HepG2 (cell line): ENCODE data around the gene NBEAL1. TPM values are rescaled to one million over a fixed set of nuclear protein-coding genes. Genes with fewer than 3 reads are reported as not detected.

Experiments
- ADNP ChIP-seq: sonication (generic); formaldehyde crosslinking; IDR thresholded peaks from 2 replicates; pipeline ENCODE4 v1.4.0; 2020; ENCODE audit warnings: missing genetic modification reagents
- AKNA ChIP-seq: sonication (generic); formaldehyde crosslinking; IDR thresholded peaks from 2 replicates; pipeline ENCODE4 v1.4.0; 2020; ENCODE audit warnings: missing genetic modification reagents, borderline replicate concordance
- ARNT ChIP-seq: fragments of 450-650 bp; IDR thresholded peaks from 2 replicates; pipeline ENCODE4 v1.6.1; 2017
- ATM ChIP-seq: fragments of 450-650 bp; IDR thresholded peaks from 2 replicates; pipeline ENCODE4 v1.7.1; 2017; ENCODE audit warnings: mild to moderate bottlenecking, borderline replicate concordance
- CBX5 ChIP-seq: sonication (generic); formaldehyde crosslinking; IDR thresholded peaks from 2 replicates; pipeline ENCODE4 v1.4.0; 2020; ENCODE audit warnings: missing genetic modification reagents, borderline replicate concordance
- FOXM1 ChIP-seq: sonication (generic); formaldehyde crosslinking; IDR thresholded peaks from 2 replicates; pipeline ENCODE4 v1.5.0; 2020; ENCODE audit warnings: missing genetic modification reagents
- GLI4 ChIP-seq: sonication (generic); formaldehyde crosslinking; IDR thresholded peaks from 2 replicates; pipeline ENCODE4 v1.5.1; 2020; ENCODE audit warnings: missing genetic modification reagents, mild to moderate bottlenecking, moderate library complexity, borderline replicate concordance
- GLMP ChIP-seq: sonication (generic); formaldehyde crosslinking; IDR thresholded peaks from 2 replicates; pipeline ENCODE4 v1.9.0; 2021; ENCODE audit warnings: missing genetic modification reagents, mild to moderate bottlenecking, borderline replicate concordance
- GMEB1 ChIP-seq: sonication (generic); formaldehyde crosslinking; IDR thresholded peaks from 2 replicates; pipeline ENCODE4 v1.5.1; 2020; ENCODE audit warnings: missing genetic modification reagents, mild to moderate bottlenecking, borderline replicate concordance
- HES4 ChIP-seq: sonication (generic); formaldehyde crosslinking; IDR thresholded peaks from 2 replicates; pipeline ENCODE4 v1.9.0; 2021; ENCODE audit warnings: mild to moderate bottlenecking, missing genetic modification reagents, borderline replicate concordance
- HNRNPLL ChIP-seq: fragments of 200-400 bp; formaldehyde crosslinking; IDR thresholded peaks from 2 replicates; pipeline ENCODE4 v1.6.1; 2017; ENCODE audit warnings: mild to moderate bottlenecking, low read depth, low read length; ENCODE audit not compliant: poor library complexity, severe bottlenecking
- JDP2 ChIP-seq: sonication (generic); formaldehyde crosslinking; IDR thresholded peaks from 2 replicates; pipeline ENCODE4 v1.8.1; 2022; ENCODE audit warnings: missing genetic modification reagents, borderline replicate concordance
- TRAFD1 ChIP-seq: sonication (generic); formaldehyde crosslinking; IDR thresholded peaks from 2 replicates; pipeline ENCODE4 v1.5.1; 2020; ENCODE audit warnings: missing genetic modification reagents, mild to moderate bottlenecking, borderline replicate concordance
- ZFP36L2 ChIP-seq: sonication (generic); formaldehyde crosslinking; IDR thresholded peaks from 2 replicates; pipeline ENCODE4 v1.4.0; 2020; ENCODE audit warnings: missing genetic modification reagents
- ZNF17 ChIP-seq: sonication (generic); formaldehyde crosslinking; IDR thresholded peaks from 2 replicates; pipeline ENCODE4 v1.5.0; 2020; ENCODE audit warnings: mild to moderate bottlenecking, missing genetic modification reagents
- ZNF468 ChIP-seq: sonication (generic); formaldehyde crosslinking; IDR thresholded peaks from 2 replicates; pipeline ENCODE4 v1.8.0; 2022; ENCODE audit warnings: mild to moderate bottlenecking, moderate library complexity, missing genetic modification reagents
- ZNF503 ChIP-seq: sonication (generic); formaldehyde crosslinking; IDR thresholded peaks from 2 replicates; pipeline ENCODE4 v1.4.0; 2020; ENCODE audit warnings: missing genetic modification reagents
- ZNF564 ChIP-seq: sonication (generic); formaldehyde crosslinking; IDR thresholded peaks from 2 replicates; pipeline ENCODE4 v1.8.1; 2023; ENCODE audit warnings: mild to moderate bottlenecking, missing genetic modification reagents
- polyA plus RNA-seq, 8 experiments: library from polyadenylated mRNA; depleted of rRNA in 3 of 8; stranded (reverse) in 7 of 8; unstranded in 1 of 8; fragments of >200 nt; fragmentation: Illumina TruSeq in 4 of 8; extraction: Trizol in 4 of 8; gene quantifications; 2 replicates each; pipeline versions ENCODE4 v1.2.1 to v1.2.3, GENCODE V29; 2011 to 2016; ENCODE audit warnings: low read depth in 4 of 8, missing spikeins in 1 of 8, mixed read lengths in 1 of 8; ENCODE audit not compliant: insufficient read depth in 1 of 8
- total RNA-seq, 5 experiments: library from RNA; depleted of rRNA; stranded (reverse); fragments of >200 nt; fragmentation: Illumina TruSeq; extraction: Trizol; gene quantifications; 2 replicates each; pipeline ENCODE4 v1.2.3, GENCODE V29; 2016; ENCODE audit warnings: low read depth in 1 of 5

The NBEAL1 gene
- total and polyA plus RNA-seq, 2 of the 13 experiments (the other 11 are each of a cell fraction or from before 2014, with no cell fraction given) = 6.4 to 15.7 TPM

DNA sequence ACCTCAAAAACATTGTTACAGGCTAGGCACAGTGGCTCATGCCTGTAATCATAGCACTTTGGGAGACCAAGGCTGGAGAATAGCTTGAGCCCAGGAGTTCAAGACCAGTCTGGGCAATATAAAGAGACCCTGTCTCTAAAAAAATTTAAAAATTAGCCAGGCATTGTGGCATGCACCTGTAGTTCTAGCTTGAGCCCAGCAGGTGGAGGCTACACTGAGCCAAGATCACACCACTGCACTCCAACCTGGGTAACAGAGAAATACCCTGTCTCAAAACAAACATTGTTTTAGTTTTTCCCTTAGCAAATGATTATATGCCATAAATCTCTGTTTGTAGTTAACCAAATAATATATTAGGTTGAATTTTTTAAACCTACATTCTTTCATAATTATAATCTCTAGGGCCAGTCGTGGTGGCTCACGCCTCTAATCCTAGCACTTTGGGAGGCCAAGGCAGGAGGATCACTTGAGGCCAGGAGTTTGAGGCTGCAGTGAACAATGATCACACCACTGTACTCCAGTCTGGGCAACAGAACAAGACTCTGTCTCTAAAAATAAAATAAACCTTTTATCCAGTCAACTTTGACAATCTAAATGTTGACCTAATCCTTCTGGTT, 210.9 kb downstream of the NBEAL1 start (continued):
- TF ChIP-seq ADNP (no peak), ZNF564 (CRISPR knock-in tag) (no peak), GLI4 (CRISPR knock-in tag) (no peak), FOXM1 (CRISPR knock-in tag) (no peak), ZFP36L2 (CRISPR knock-in tag) (no peak), TRAFD1 (CRISPR knock-in tag) (no peak), GMEB1 (0 out of 2 replicates have a peak, but pooled peaks have one; percentile 15), HNRNPLL (no peak), GLMP (CRISPR knock-in tag) (no peak), ZNF17 (CRISPR knock-in tag) (no peak), JDP2 (no peak), ARNT (no peak), CBX5 (CRISPR knock-in tag) (no peak), ZNF503 (CRISPR knock-in tag) (no peak), ZNF468 (CRISPR knock-in tag) (no peak), AKNA (no peak), HES4 (CRISPR knock-in tag) (no peak), ATM (no peak)
